GM12878 (cell line): ENCODE data around the gene PCARE. TPM values are rescaled to one million over a fixed set of nuclear protein-coding genes. Genes with fewer than 3 reads are reported as not detected.

Source experiments
- CUX1 ChIP-seq: IDR thresholded peaks from 2 replicates; pipeline ENCODE4 v1.6.1; 2012; ENCODE audit warnings: improper control_type of control experiment, low read depth, low read length; ENCODE audit not compliant: insufficient replicate concordance
- HCFC1 ChIP-seq: fragments of 150-350 bp; IDR thresholded peaks from 2 replicates; pipeline ENCODE4 v1.6.1; 2014; ENCODE audit warnings: low read length
- HSF1 ChIP-seq: fragments of 150-350 bp; IDR thresholded peaks from 2 replicates; pipeline ENCODE4 v1.6.1; 2014; ENCODE audit warnings: mild to moderate bottlenecking, low read depth, low read length
- KAT2A ChIP-seq: conservative IDR thresholded peaks from 2 replicates; pipeline ENCODE4 v1.6.1; 2011; ENCODE audit warnings: low read depth, low read length; ENCODE audit not compliant: control insufficient read depth
- NR2C2 ChIP-seq: IDR thresholded peaks from 2 replicates; pipeline ENCODE4 v1.6.1; 2011; ENCODE audit warnings: borderline replicate concordance, low read depth; ENCODE audit not compliant: control insufficient read depth, insufficient read length
- PBX3 ChIP-seq: IDR thresholded peaks from 2 replicates; pipeline ENCODE4 v1.6.1; 2011; ENCODE audit warnings: mild to moderate bottlenecking, low read depth, low read length, moderate library complexity; ENCODE audit not compliant: insufficient replicate concordance
- PKNOX1 ChIP-seq: fragments of 450-650 bp; IDR thresholded peaks from 2 replicates; pipeline ENCODE4 v1.6.1; 2016; ENCODE audit warnings: mild to moderate bottlenecking
- RELB ChIP-seq: fragments of 450-650 bp; IDR thresholded peaks from 2 replicates; pipeline ENCODE4 v1.6.1; 2017; ENCODE audit warnings: low read depth, mild to moderate bottlenecking, moderate library complexity
- SP1 ChIP-seq: IDR thresholded peaks from one replicate; pipeline ENCODE4 v1.6.1; 2011; ENCODE audit warnings: low read depth, low read length
- ZBTB40 ChIP-seq: fragments of 450-650 bp; IDR thresholded peaks from 2 replicates; pipeline ENCODE4 v1.6.1; 2016; ENCODE audit warnings: mild to moderate bottlenecking, moderate library complexity, borderline replicate concordance
- ZNF24 ChIP-seq: fragments of 450-650 bp; IDR thresholded peaks from 2 replicates; pipeline ENCODE4 v1.6.1; 2017; ENCODE audit warnings: antibody characterized with exemption, mild to moderate bottlenecking
- ZNF622 ChIP-seq: fragments of 450-650 bp; IDR thresholded peaks from 2 replicates; pipeline ENCODE4 v1.6.1; 2017; ENCODE audit warnings: mild to moderate bottlenecking, inconsistent platforms
- polyA plus RNA-seq, 11 experiments: library from polyadenylated mRNA; depleted of rRNA in 4 of 11; unstranded in 6 of 11; stranded (reverse) in 5 of 11; fragments of >200 nt; fragmentation: Nextera tagmentation in 4 of 11; fragmentation: Illumina TruSeq in 1 of 11; extraction: Ambion mirVana in 4 of 11; extraction: Trizol in 1 of 11; gene quantifications; 1 replicate in 1 of 11; 2 replicates in 10 of 11; pipeline versions ENCODE4 v1.2.1 to v1.2.3, GENCODE V29; 2011 to 2016; ENCODE audit warnings: inconsistent platforms in 2 of 11, missing spikeins in 2 of 11, low read depth in 1 of 11
- total RNA-seq, 4 experiments: library from RNA; depleted of rRNA in 3 of 4; stranded (reverse); fragments of >200 nt in 3 of 4; fragmentation: Illumina TruSeq in 1 of 4; extraction: Trizol in 1 of 4; gene quantifications; 2 replicates each; pipeline versions ENCODE4 v1.2.1 to v1.2.3, GENCODE V29; 2013 to 2021

PCARE gene
- total and polyA plus RNA-seq, 10 of the 15 experiments (the other 5 are each of a cell fraction or from before 2014, with no cell fraction given) = 0.04 to 0.08 (median 0.06) TPM; not detected in 5

- TF ChIP-seq ZBTB40 (peak; percentile 46; the same call in 1 of the 2 replicates), SP1 (no peak), ZNF622 (no peak), NR2C2 (no peak), PKNOX1 (no peak), RELB (0 out of 2 replicates have a peak, but pooled peaks have one; percentile 36), HCFC1 (no peak), PBX3 (no peak), CUX1 (no peak), HSF1 (no peak), ZNF24 (no peak), KAT2A (no peak)
Measured at GRCh38 chr2:29115797-29116781, 41.8 kb upstream of the PCARE start (continued).
